SK-N-SH (cell line): ENCODE results near the gene EMP2. TPM values are rescaled to one million over a fixed set of nuclear protein-coding genes. Genes with fewer than 3 reads are reported as not detected.

Experiments used
- CTCF ChIA-PET: fragments of 300-600, 350-600 bp; formaldehyde crosslinking; extraction: SDS; loops from one replicate; lab custom pipeline; 2021; lab: Yijun Ruan, JAX
- POLR2A ChIA-PET: fragments of 350-600 bp; sonication (Branson Sonifier 250); formaldehyde crosslinking; extraction: SDS; loops from one replicate; lab custom pipeline; 2020; ENCODE audit warnings: antibody characterized with exemption, inconsistent platforms; lab: Yijun Ruan, JAX
- DNase-seq: peaks from one replicate; pipeline ENCODE4 v3.0.0; 2012
- H2AFZ ChIP-seq: fragments of 200-600 bp; sonication (generic); 2 replicates; pipeline ENCODE4 v1.8.1; 2016; ENCODE audit warnings: antibody characterized with exemption, mild to moderate bottlenecking, low read depth
- H3F3A ChIP-seq: fragments of 200-600 bp; sonication (generic); replicated peaks from 2 replicates; pipeline ENCODE3; 2016; ENCODE audit warnings: antibody characterized with exemption, mild to moderate bottlenecking; ENCODE audit not compliant: insufficient read depth
- H3K27ac ChIP-seq, 2 experiments: fragments of 200-500 bp in 1 of 2; fragments of 200-600 bp in 1 of 2; sonication (Bioruptor generic) in 1 of 2; sonication (generic), shearing (Covaris generic) in 1 of 2; 2 replicates each; pipeline versions ENCODE4 v1.5.1 to v1.6.1; 2014 to 2016; ENCODE audit warnings: low read depth in 2 of 2, inconsistent platforms in 1 of 2, low read length in 1 of 2, mild to moderate bottlenecking in 1 of 2, mixed read lengths in 1 of 2
- H3K27me3 ChIP-seq: fragments of 200-600 bp; sonication (generic), shearing (Covaris generic); 2 replicates; pipeline ENCODE4 v1.6.1; 2016; ENCODE audit warnings: mixed run types; ENCODE audit not compliant: insufficient read depth
- H3K36me3 ChIP-seq, 2 experiments: fragments of 200-500 bp in 1 of 2; fragments of 200-600 bp in 1 of 2; sonication (Bioruptor generic) in 1 of 2; sonication (generic) in 1 of 2; replicated peaks in 1 of 2; 2 replicates each; pipeline versions ENCODE3 to v1.5.1; 2014 to 2016; ENCODE audit warnings: low read length in 1 of 2, mild to moderate bottlenecking in 1 of 2; ENCODE audit not compliant: insufficient read depth in 2 of 2, control insufficient read depth in 1 of 2
- H3K4me1 ChIP-seq, 2 experiments: fragments of 200-500 bp in 1 of 2; fragments of 200-600 bp in 1 of 2; sonication (Bioruptor generic) in 1 of 2; sonication (generic), shearing (Covaris generic) in 1 of 2; 2 replicates each; pipeline versions ENCODE4 v1.5.1 to v1.6.1; 2014 to 2016; ENCODE audit warnings: low read depth in 1 of 2, low read length in 1 of 2, mixed run types in 1 of 2; ENCODE audit not compliant: insufficient read depth in 2 of 2, control insufficient read depth in 1 of 2
- H3K4me2 ChIP-seq: fragments of 200-600 bp; sonication (generic), shearing (Covaris generic); 2 replicates; pipeline ENCODE4 v1.6.1; 2017; ENCODE audit warnings: mixed run types
- H3K4me3 ChIP-seq, 2 experiments: fragments of 200-500 bp in 1 of 2; fragments of 200-600 bp in 1 of 2; sonication (Bioruptor generic) in 1 of 2; sonication (generic), shearing (Covaris generic) in 1 of 2; 2 replicates each; pipeline versions ENCODE4 v1.5.1 to v1.8.1; 2014 to 2016; ENCODE audit warnings: low read depth in 2 of 2, inconsistent platforms in 1 of 2, low read length in 1 of 2, mild to moderate bottlenecking in 1 of 2, mixed read lengths in 1 of 2, moderate library complexity in 1 of 2
- H3K79me2 ChIP-seq: fragments of 200-600 bp; sonication (generic); 2 replicates; pipeline ENCODE4 v1.8.1; 2017; ENCODE audit warnings: mild to moderate bottlenecking; ENCODE audit not compliant: insufficient read depth
- H3K9ac ChIP-seq: fragments of 200-600 bp; sonication (generic); 2 replicates; pipeline ENCODE4 v1.6.1; 2017; ENCODE audit warnings: mixed run types
- H3K9me2 ChIP-seq: fragments of 200-600 bp; sonication (generic); 2 replicates; pipeline ENCODE4 v1.6.1; 2017; ENCODE audit warnings: mixed run types
- H3K9me3 ChIP-seq: fragments of 200-600 bp; sonication (generic); 2 replicates; pipeline ENCODE4 v1.6.1; 2017; ENCODE audit warnings: mixed run types, mild to moderate bottlenecking, moderate library complexity
- H4K20me1 ChIP-seq: fragments of 200-600 bp; sonication (generic); 2 replicates; pipeline ENCODE4 v1.6.1; 2017; ENCODE audit warnings: mild to moderate bottlenecking, mixed run types; ENCODE audit not compliant: insufficient read depth
- CHD2 ChIP-seq: fragments of 150-350 bp; IDR thresholded peaks from 2 replicates; pipeline ENCODE4 v1.6.1; 2018; ENCODE audit warnings: low read length; ENCODE audit not compliant: partially characterized antibody
- ELF1 ChIP-seq: IDR thresholded peaks from 2 replicates; pipeline ENCODE4 v1.4.0; 2012
- EP300 ChIP-seq, 2 experiments: IDR thresholded peaks; 2 replicates each; pipeline versions ENCODE4 v1.4.0 to v1.6.1; 2012; ENCODE audit warnings: borderline replicate concordance in 1 of 2, low read depth in 1 of 2, low read length in 1 of 2
- EZH2phosphoT487 ChIP-seq: fragments of 200-600 bp; sonication (generic); IDR thresholded peaks from 2 replicates; pipeline ENCODE4 v1.6.1; 2017; ENCODE audit warnings: low read depth, mixed run types, mild to moderate bottlenecking, antibody characterized with exemption, moderate library complexity, borderline replicate concordance
- FOXM1 ChIP-seq: IDR thresholded peaks from 2 replicates; pipeline ENCODE4 v1.4.0; 2012; ENCODE audit warnings: low read depth, mild to moderate bottlenecking
- NRF1 ChIP-seq: IDR thresholded peaks from 2 replicates; pipeline ENCODE4 v1.6.1; 2012; ENCODE audit warnings: low read depth, mild to moderate bottlenecking, low read length
- RAD21 ChIP-seq: IDR thresholded peaks from 2 replicates; pipeline ENCODE4 v1.6.1; 2012; ENCODE audit warnings: mild to moderate bottlenecking, low read length
- RCOR1 ChIP-seq: fragments of 150-350 bp; IDR thresholded peaks from 2 replicates; pipeline ENCODE4 v1.6.1; 2017; ENCODE audit warnings: antibody characterized with exemption, low read length
- RFX5 ChIP-seq: IDR thresholded peaks from 2 replicates; pipeline ENCODE4 v1.6.1; 2012; ENCODE audit warnings: mild to moderate bottlenecking, improper control_type of control experiment, low read length
- SMC3 ChIP-seq: IDR thresholded peaks from 2 replicates; pipeline ENCODE4 v1.6.1; 2012; ENCODE audit warnings: low read depth, low read length, improper control_type of control experiment
- YY1 ChIP-seq: IDR thresholded peaks from 2 replicates; pipeline ENCODE4 v1.4.0; 2012; ENCODE audit warnings: low read depth, mild to moderate bottlenecking
- WGBS: methylation state at CpG from one replicate; pipeline ENCODE4 v1.1.6; 2017; ENCODE audit warnings: low lambda C conversion rate; 5-methylcytosine and 5-hydroxymethylcytosine counted together
- polyA plus RNA-seq, 3 experiments: library from polyadenylated mRNA; depleted of rRNA; stranded (reverse); fragments of >200 nt; gene quantifications; 2 replicates each; pipeline ENCODE4 v1.2.3, GENCODE V29; 2012
- TF ChIP-seq, protein P1 (sequence below): fragments of 150-350 bp; IDR thresholded peaks from 2 replicates; pipeline ENCODE4 v1.6.1; 2016; ENCODE audit warnings: mild to moderate bottlenecking, low read depth, low read length
- TF ChIP-seq, protein P2 (sequence below): IDR thresholded peaks from 2 replicates; pipeline ENCODE4 v1.6.1; 2012; ENCODE audit warnings: mild to moderate bottlenecking, low read depth, low read length, moderate library complexity
- TF ChIP-seq, protein P3 (sequence below): fragments of 200-600 bp; sonication (generic); IDR thresholded peaks from 2 replicates; pipeline ENCODE4 v1.6.1; 2017; ENCODE audit warnings: antibody characterized with exemption, mild to moderate bottlenecking, moderate library complexity
- TF ChIP-seq, protein P4 (sequence below): fragments of 150-350 bp; IDR thresholded peaks from 2 replicates; pipeline ENCODE4 v1.6.1; 2017; ENCODE audit warnings: antibody characterized with exemption, low read length, low read depth, borderline replicate concordance

EMP2 gene
- polyA plus RNA-seq, 1 of the 3 experiments (the other 2 are of a cell fraction) = 4.3 TPM

DNA sequence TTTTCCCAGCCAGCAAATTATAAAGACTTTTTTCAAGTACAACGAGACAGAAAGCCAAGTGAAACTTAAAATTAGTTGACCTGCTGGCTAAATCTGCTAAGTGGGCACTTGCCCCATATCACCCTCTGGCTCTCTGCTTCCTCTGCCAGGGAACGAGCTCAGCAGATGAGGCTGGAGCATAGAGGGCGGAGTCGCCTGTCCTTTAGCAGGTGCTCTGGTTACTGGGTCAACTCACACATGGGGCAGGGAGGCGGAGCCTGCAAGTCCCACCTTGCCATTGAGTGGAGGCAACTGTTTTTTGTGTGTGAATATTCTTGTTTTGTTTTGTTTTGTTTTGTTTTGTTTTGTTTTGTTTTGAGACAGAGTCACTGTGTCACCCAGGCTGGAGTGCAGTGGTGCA lies 62.5 kb downstream of the EMP2 start:
- no peak overlapping the region for H3K27ac ChIP-seq
- WGBS = 84% methylated on average over 5 of the region's 5 CpGs
- H3F3A ChIP-seq = no peaks in the 10 kb centered on the region
- TF ChIP-seq RFX5 = no peak
- TF ChIP-seq EP300 (IDR thresholded peaks at IDR 0.05; ENCODE audit: borderline replicate concordance in 1 of 2, low read depth in 1 of 2, low read length in 1 of 2) = no peak
- no peak for TF ChIP-seq CHD2
- TF ChIP-seq, protein P1, sequence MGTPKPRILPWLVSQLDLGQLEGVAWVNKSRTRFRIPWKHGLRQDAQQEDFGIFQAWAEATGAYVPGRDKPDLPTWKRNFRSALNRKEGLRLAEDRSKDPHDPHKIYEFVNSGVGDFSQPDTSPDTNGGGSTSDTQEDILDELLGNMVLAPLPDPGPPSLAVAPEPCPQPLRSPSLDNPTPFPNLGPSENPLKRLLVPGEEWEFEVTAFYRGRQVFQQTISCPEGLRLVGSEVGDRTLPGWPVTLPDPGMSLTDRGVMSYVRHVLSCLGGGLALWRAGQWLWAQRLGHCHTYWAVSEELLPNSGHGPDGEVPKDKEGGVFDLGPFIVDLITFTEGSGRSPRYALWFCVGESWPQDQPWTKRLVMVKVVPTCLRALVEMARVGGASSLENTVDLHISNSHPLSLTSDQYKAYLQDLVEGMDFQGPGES = no peak
- no peak for TF ChIP-seq ELF1
- no peak for TF ChIP-seq FOXM1
- H3K4me2 ChIP-seq = no peak overlapping the region
- no peak overlapping the region for H2AFZ ChIP-seq
- H4K20me1 ChIP-seq = no peaks in the 10 kb centered on the region
- no peaks in the 10 kb centered on the region for H3K36me3 ChIP-seq
- no peak overlapping the region for H3K4me3 ChIP-seq
- POLR2A ChIA-PET = no interaction called here
- no peaks in the 10 kb centered on the region for H3K79me2 ChIP-seq
- H3K27me3 ChIP-seq = no peaks in the 10 kb centered on the region
- H3K4me1 ChIP-seq = no peaks in the 10 kb centered on the region; a peak in 1 of 4 replicates
- DNase-seq = no peak
- H3K9ac ChIP-seq = no peak overlapping the region
- no peaks in the 10 kb centered on the region for H3K9me2 ChIP-seq
- CTCF ChIA-PET = interaction anchor here (1.3 to 16.7 kb wide), 3 partner anchors 8 to 261 kb away, joined by 4 to 305 read pairs (median 4); partner anchors contain the start of gene NUBP1
- H3K9me3 ChIP-seq = no peaks in the 10 kb centered on the region

DNA sequence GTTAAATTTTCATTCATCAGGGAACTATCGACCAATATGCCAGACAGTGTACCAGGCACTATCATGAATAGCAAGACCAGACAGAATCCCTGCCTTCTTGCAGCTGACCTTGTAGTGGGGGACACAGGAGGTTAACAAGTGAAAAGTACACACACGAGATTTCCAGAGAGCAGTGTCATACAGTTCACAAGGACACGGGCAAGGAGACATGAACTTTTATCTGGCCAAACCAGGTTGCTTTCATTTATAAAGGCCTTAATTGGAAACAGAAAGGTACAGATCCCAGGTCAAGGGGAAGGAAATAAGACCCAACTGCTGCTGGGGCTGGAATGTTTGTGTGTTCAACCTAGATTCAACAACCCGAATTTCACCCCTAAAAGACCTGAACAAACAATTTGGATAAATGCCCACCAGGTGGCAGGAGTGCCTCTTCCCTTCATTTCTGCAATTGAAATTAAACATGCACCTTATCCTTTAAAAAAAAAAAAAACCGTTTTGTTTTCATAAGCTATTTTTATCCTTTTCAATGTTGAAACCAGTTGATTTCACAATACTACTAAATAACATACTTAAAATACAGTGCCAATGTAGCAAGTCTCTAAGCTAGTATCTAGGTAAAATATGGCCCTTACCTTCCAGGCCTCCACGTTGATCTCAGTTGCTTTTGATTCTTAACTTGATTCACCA lies 65.9 kb downstream of the EMP2 start:
- CTCF ChIA-PET = interaction anchor here (0.6 to 16.7 kb wide), 51 partner anchors 9 to 437 kb away, joined by 3 to 305 read pairs (median 4); partner anchors contain the start of gene NUBP1
- DNase-seq = peak; percentile 62
- TF ChIP-seq YY1 = no peak
- TF ChIP-seq RCOR1 = no peak
- peak; percentile 80 for TF ChIP-seq RAD21
- TF ChIP-seq, protein P2, sequence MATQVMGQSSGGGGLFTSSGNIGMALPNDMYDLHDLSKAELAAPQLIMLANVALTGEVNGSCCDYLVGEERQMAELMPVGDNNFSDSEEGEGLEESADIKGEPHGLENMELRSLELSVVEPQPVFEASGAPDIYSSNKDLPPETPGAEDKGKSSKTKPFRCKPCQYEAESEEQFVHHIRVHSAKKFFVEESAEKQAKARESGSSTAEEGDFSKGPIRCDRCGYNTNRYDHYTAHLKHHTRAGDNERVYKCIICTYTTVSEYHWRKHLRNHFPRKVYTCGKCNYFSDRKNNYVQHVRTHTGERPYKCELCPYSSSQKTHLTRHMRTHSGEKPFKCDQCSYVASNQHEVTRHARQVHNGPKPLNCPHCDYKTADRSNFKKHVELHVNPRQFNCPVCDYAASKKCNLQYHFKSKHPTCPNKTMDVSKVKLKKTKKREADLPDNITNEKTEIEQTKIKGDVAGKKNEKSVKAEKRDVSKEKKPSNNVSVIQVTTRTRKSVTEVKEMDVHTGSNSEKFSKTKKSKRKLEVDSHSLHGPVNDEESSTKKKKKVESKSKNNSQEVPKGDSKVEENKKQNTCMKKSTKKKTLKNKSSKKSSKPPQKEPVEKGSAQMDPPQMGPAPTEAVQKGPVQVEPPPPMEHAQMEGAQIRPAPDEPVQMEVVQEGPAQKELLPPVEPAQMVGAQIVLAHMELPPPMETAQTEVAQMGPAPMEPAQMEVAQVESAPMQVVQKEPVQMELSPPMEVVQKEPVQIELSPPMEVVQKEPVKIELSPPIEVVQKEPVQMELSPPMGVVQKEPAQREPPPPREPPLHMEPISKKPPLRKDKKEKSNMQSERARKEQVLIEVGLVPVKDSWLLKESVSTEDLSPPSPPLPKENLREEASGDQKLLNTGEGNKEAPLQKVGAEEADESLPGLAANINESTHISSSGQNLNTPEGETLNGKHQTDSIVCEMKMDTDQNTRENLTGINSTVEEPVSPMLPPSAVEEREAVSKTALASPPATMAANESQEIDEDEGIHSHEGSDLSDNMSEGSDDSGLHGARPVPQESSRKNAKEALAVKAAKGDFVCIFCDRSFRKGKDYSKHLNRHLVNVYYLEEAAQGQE = no peak
- TF ChIP-seq, protein P3, sequence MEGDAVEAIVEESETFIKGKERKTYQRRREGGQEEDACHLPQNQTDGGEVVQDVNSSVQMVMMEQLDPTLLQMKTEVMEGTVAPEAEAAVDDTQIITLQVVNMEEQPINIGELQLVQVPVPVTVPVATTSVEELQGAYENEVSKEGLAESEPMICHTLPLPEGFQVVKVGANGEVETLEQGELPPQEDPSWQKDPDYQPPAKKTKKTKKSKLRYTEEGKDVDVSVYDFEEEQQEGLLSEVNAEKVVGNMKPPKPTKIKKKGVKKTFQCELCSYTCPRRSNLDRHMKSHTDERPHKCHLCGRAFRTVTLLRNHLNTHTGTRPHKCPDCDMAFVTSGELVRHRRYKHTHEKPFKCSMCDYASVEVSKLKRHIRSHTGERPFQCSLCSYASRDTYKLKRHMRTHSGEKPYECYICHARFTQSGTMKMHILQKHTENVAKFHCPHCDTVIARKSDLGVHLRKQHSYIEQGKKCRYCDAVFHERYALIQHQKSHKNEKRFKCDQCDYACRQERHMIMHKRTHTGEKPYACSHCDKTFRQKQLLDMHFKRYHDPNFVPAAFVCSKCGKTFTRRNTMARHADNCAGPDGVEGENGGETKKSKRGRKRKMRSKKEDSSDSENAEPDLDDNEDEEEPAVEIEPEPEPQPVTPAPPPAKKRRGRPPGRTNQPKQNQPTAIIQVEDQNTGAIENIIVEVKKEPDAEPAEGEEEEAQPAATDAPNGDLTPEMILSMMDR = peak; percentile 74
- no peak for TF ChIP-seq ELF1
- TF ChIP-seq, protein P4, sequence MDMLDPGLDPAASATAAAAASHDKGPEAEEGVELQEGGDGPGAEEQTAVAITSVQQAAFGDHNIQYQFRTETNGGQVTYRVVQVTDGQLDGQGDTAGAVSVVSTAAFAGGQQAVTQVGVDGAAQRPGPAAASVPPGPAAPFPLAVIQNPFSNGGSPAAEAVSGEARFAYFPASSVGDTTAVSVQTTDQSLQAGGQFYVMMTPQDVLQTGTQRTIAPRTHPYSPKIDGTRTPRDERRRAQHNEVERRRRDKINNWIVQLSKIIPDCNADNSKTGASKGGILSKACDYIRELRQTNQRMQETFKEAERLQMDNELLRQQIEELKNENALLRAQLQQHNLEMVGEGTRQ = no peak
- TF ChIP-seq NRF1 = no peak
- no peak for TF ChIP-seq EZH2phosphoT487
- TF ChIP-seq SMC3 = peak; percentile 78
- H3K9ac ChIP-seq = no peak overlapping the region
- no peaks in the 10 kb centered on the region for H3K36me3 ChIP-seq
- no peak overlapping the region for H3K4me2 ChIP-seq
- H3K27me3 ChIP-seq = no peaks in the 10 kb centered on the region
- H3F3A ChIP-seq = no peaks in the 10 kb centered on the region
- H3K9me2 ChIP-seq = no peaks in the 10 kb centered on the region
- H3K4me3 ChIP-seq = peak overlapping the region in 1 of 2 experiments; percentile 19; a peak in 1 of 4 replicates
- no peaks in the 10 kb centered on the region for H3K79me2 ChIP-seq
- H3K27ac ChIP-seq = no peak overlapping the region
- no peak overlapping the region for H2AFZ ChIP-seq
- no peaks in the 10 kb centered on the region; a peak in 1 of 4 replicates for H3K4me1 ChIP-seq
- WGBS = 47% methylated on average over 6 of the region's 6 CpGs
- no peaks in the 10 kb centered on the region for H3K9me3 ChIP-seq
- no peaks in the 10 kb centered on the region for H4K20me1 ChIP-seq
- POLR2A ChIA-PET = interaction anchor here (0.6 kb wide), 1 partner anchor 251 kb away, joined by 7 read pairs; no protein-coding TSS in a partner anchor
